Colonic mucosa (tissue), 4 donors: ENCODE data around the gene DAG1. TPM values are rescaled to one million over a fixed set of nuclear protein-coding genes. Genes with fewer than 3 reads are reported as not detected.

Experiments
- DNase-seq: peaks from one replicate; pipeline ENCODE4 v3.0.0-alpha.2; 2020
- H3K27ac ChIP-seq: fragments of 200-600 bp; one replicate; pipeline ENCODE4 v1.8.0; 2021
- H3K27me3 ChIP-seq: fragments of 200-600 bp; one replicate; pipeline ENCODE4 v1.8.0; 2021
- H3K36me3 ChIP-seq: fragments of 200-600 bp; one replicate; pipeline ENCODE4 v1.8.0; 2021
- H3K4me1 ChIP-seq: fragments of 200-600 bp; one replicate; pipeline ENCODE4 v1.8.0; 2021; ENCODE audit warnings: mild to moderate bottlenecking
- H3K4me3 ChIP-seq: fragments of 200-600 bp; one replicate; pipeline ENCODE4 v1.8.0; 2021
- H3K9ac ChIP-seq, 2 donors: one replicate each; pipeline ENCODE4 v1.7.0; 2013; ENCODE audit warnings: control low read depth in 2 of 2, low read depth in 2 of 2, low read length in 2 of 2
- H3K9me3 ChIP-seq: fragments of 200-600 bp; one replicate; pipeline ENCODE4 v1.8.0; 2021
- CTCF ChIP-seq: fragments of 200-600 bp; IDR thresholded peaks from one replicate; pipeline ENCODE4 v1.8.0; 2022; ENCODE audit warnings: antibody characterized with exemption, mild to moderate bottlenecking
- intact Hi-C: fragments of 100-400 bp; cut with DNase I; formaldehyde crosslinking; loops from one replicate; pipeline ENCODE4 v1.14.1; 2022
- total RNA-seq, 2 donors: library from RNA; stranded (reverse); fragmentation: NEBNext Ultra II Directional in 1 of 2; extraction: Animal tissue kit (Norgen Biotek cat#: 25700) in 1 of 2; gene quantifications; one replicate each; pipeline ENCODE4 v1.2.1, GENCODE V29; 2021
- donor health status: healthy.
- donor health status: DM: no; HTN: no; CAD: no.
- donor health status: DM: no; HTN: no; CAD: no.

DAG1 gene
- total RNA-seq, 2 donors from 2014 or later, result 81.7 to 107 TPM

- DNase-seq, result no peak
- Histone ChIP-seq H3K27me3 (no peaks in the 10 kb centered on the region), H3K9me3 (no peaks in the 10 kb centered on the region), H3K4me1 (no peaks in the 10 kb centered on the region), H3K9ac (no peak overlapping the region), H3K27ac (no peak overlapping the region), H3K4me3 (no peak overlapping the region), H3K36me3 (no peaks in the 10 kb centered on the region)
- no peak for TF ChIP-seq CTCF
- intact Hi-C loops, result no loop called here
These were observed 39.0 kb downstream of the DAG1 start for GRCh38 chr3:49509028-49509561.

- no peaks in the 10 kb centered on the region for H3K36me3 ChIP-seq
- H3K27me3 ChIP-seq, result no peaks in the 10 kb centered on the region
- DNase-seq, result no peak
- TF ChIP-seq CTCF, result no peak
- H3K9ac ChIP-seq, result no peak overlapping the region
- H3K27ac ChIP-seq, result no peak overlapping the region
- no peaks in the 10 kb centered on the region for H3K9me3 ChIP-seq
- no peaks in the 10 kb centered on the region for H3K4me1 ChIP-seq
- no peak overlapping the region for H3K4me3 ChIP-seq
- intact Hi-C loops, result no loop called here
These were observed 41.6 kb downstream of the DAG1 start for GRCh38 chr3:49511639-49512038.

- TF ChIP-seq CTCF, result no peak
- Histone ChIP-seq H3K27me3 (no peaks in the 10 kb centered on the region), H3K27ac (no peak overlapping the region), H3K9ac (no peak overlapping the region), H3K4me3 (no peak overlapping the region), H3K4me1 (no peaks in the 10 kb centered on the region), H3K9me3 (no peaks in the 10 kb centered on the region), H3K36me3 (no peaks in the 10 kb centered on the region)
- no peak for DNase-seq
- intact Hi-C loops, result no loop called here
These were observed 42.8 kb downstream of the DAG1 start for GRCh38 chr3:49512781-49513355.

- intact Hi-C loops, result no loop called here
- H3K9ac ChIP-seq, result no peak overlapping the region
- no peaks in the 10 kb centered on the region for H3K36me3 ChIP-seq
- H3K4me3 ChIP-seq, result no peak overlapping the region
- no peaks in the 10 kb centered on the region for H3K4me1 ChIP-seq
- H3K27me3 ChIP-seq, result no peaks in the 10 kb centered on the region
- no peak overlapping the region for H3K27ac ChIP-seq
- no peak for TF ChIP-seq CTCF
- DNase-seq, result no peak
- no peaks in the 10 kb centered on the region for H3K9me3 ChIP-seq
These were observed 43.5 kb downstream of the DAG1 start for GRCh38 chr3:49513494-49514124.

- DNase-seq, result no peak
- Histone ChIP-seq H3K27me3 (no peaks in the 10 kb centered on the region), H3K9me3 (no peaks in the 10 kb centered on the region), H3K36me3 (no peaks in the 10 kb centered on the region), H3K4me1 (no peaks in the 10 kb centered on the region), H3K9ac (no peak overlapping the region), H3K4me3 (no peak overlapping the region), H3K27ac (no peak overlapping the region)
- intact Hi-C loops, result no loop called here
- no peak for TF ChIP-seq CTCF
These were observed 47.9 kb downstream of the DAG1 start for GRCh38 chr3:49518016-49518415.
